Endothelial cell of umbilical vein (primary cell): ENCODE results near the gene OLA1.

ENCODE experiments used
- POLR2AphosphoS5 ChIP-seq: IDR thresholded peaks from 2 replicates; pipeline ENCODE4 v1.6.1; 2012; ENCODE audit warnings: low read depth, mild to moderate bottlenecking, control low read depth, low read length, moderate library complexity; ENCODE audit not compliant: insufficient read depth
- TF ChIP-seq, protein P1 (sequence below), 2 donors: IDR thresholded peaks; 1 replicate in 1 of 2; 2 replicates in 1 of 2; pipeline ENCODE4 v1.5.1; 2011; ENCODE audit warnings: low read length in 2 of 2, mild to moderate bottlenecking in 2 of 2, moderate library complexity in 2 of 2, control low read depth in 1 of 2, inconsistent platforms in 1 of 2, low read depth in 1 of 2; ENCODE audit not compliant: insufficient read depth in 1 of 2; ENCODE audit errors: extremely low read depth in 1 of 2

GRCh38 chr2:174025271-174026121 is 222.8 kb downstream of the OLA1 start:
- TF ChIP-seq, protein P1, sequence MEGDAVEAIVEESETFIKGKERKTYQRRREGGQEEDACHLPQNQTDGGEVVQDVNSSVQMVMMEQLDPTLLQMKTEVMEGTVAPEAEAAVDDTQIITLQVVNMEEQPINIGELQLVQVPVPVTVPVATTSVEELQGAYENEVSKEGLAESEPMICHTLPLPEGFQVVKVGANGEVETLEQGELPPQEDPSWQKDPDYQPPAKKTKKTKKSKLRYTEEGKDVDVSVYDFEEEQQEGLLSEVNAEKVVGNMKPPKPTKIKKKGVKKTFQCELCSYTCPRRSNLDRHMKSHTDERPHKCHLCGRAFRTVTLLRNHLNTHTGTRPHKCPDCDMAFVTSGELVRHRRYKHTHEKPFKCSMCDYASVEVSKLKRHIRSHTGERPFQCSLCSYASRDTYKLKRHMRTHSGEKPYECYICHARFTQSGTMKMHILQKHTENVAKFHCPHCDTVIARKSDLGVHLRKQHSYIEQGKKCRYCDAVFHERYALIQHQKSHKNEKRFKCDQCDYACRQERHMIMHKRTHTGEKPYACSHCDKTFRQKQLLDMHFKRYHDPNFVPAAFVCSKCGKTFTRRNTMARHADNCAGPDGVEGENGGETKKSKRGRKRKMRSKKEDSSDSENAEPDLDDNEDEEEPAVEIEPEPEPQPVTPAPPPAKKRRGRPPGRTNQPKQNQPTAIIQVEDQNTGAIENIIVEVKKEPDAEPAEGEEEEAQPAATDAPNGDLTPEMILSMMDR (IDR thresholded peaks at IDR 0.05; ENCODE audit: extremely low read depth in 1 of 2, insufficient read depth in 1 of 2, low read depth in 1 of 2, low read length in 2 of 2), result no peak
- no peak for TF ChIP-seq POLR2AphosphoS5
